ENCODE results near the gene H3-3A.

The H3-3A gene

DNA sequence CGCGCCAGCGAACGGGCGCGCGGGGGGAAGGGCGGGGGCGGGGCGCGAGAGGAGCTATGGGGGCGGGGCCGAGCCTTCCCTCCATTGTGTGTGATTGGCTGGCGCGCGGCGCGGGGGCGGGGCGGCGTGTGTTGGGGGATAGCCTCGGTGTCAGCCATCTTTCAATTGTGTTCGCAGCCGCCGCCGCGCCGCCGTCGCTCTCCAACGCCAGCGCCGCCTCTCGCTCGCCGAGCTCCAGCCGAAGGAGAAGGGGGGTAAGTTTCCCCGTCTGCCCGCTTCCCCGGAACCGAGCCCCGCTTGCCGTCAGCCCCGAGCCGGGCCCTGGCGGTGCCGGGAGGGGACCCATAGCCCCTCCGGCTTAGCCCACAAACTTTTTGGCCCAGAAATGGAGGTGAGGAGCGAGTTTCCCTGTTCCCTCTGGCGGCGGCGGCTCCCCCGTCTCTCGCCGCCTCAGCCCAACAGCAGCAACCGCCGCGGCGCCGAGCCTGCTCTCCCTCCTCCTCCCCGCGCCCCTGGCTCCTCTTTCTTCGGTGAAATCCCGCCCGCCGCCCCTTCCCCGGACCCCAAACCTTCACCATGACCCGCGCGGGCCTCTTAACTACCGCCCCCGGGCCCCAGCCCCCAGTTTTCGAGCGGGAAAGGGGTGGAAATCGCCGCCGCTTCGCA lies at the start of gene H3-3A:
H3-3A (plus strand) TSS at position 159 of the 666 bp plus-strand sequence. CDS start 1,636 bp downstream, outside the sequence.
- Mint-ChIP-seq H3K4me3 (peak within 1 kb of the TSS; percentile 100), H3K9me3 (no peaks in the 10 kb centered on the region), H3K27ac (peak within 1 kb of the TSS; percentile 99), H3K4me1 (peaks cover 35% of the 10 kb centered on the region), H3K27me3 (no peaks in the 10 kb centered on the region), H3K36me3 (peaks cover 29% of the 10 kb centered on the region)
- peak; percentile 75 for ATAC-seq (ENCODE audit: low read depth)
- peak; percentile 94 to 98 for DNase-seq (ENCODE audit: low spot score in 2 of 2)

DNA sequence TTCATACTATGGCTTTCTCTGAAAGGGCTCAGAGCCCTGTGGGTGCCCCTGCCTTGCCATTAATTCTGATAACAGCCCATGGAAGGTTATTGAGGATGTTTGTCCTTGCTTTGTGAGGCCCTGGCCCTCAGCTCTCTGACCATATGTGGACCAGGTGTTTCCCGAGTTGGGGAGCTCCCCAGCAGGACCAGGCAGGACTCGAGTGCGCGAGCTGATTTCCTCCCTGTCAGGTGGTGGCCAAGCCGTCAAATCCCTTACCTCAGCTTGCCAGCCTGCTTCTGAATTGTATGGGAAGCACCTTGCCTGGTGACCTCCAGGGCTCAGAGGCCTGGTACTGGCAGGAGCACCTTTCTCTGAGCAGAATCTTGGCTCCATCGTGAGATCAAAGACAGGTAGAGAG lies 45.4 kb upstream of the H3-3A start:
- H3K27me3 Mint-ChIP-seq, result peaks cover 2% of the 10 kb centered on the region
- ATAC-seq (ENCODE audit: low read depth) (no peak), DNase-seq (ENCODE audit: low spot score in 2 of 2) (no peak)
- no peak overlapping the region for H3K4me3 Mint-ChIP-seq
- H3K27ac Mint-ChIP-seq, result no peak overlapping the region
- H3K4me1 Mint-ChIP-seq, result peaks cover 3% of the 10 kb centered on the region
- no peaks in the 10 kb centered on the region for H3K36me3 Mint-ChIP-seq
- H3K9me3 Mint-ChIP-seq, result no peaks in the 10 kb centered on the region

DNA sequence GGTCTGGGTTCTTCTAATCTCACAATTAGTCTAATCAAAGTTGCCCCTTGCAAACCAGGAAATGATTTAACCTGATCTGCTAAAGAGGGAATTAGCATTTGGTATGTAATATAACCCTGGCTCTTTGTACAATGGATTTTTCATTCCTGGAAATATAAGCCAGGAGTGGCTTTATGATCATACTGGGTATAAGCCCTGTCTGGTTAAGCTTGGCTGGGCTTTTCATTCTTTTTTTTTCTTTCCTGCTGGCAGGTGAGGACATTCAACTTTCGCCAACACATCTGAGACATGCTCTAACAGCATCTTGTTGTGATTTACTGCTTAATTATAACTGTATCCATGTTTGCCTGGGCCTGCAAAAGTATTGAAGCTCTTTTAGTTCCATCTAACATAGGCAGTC lies 42.9 kb upstream of the H3-3A start:
- no peak for ATAC-seq (ENCODE audit: low read depth)
- peaks cover 3% of the 10 kb centered on the region for H3K4me1 Mint-ChIP-seq
- H3K36me3 Mint-ChIP-seq, result no peaks in the 10 kb centered on the region

DNA sequence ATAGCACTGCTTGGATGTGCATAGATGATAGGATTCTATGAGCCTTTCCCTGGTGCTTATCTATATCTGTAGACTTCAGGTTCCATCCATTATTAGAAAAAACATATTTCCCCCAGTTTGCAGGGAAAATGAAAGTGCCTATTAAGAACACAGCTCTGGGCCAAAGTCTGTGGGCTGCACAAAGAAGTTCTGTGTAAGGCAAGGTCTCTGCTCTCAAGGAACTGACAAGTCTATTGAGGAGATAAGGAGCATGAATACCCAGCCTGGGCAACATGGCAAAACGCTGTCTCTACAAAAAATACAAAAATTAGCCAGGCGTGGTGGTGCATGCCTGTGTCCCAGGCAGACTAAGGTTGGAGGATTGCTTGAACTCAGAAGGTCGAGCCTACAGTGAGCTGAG lies 41.1 kb upstream of the H3-3A start:
- Mint-ChIP-seq H3K4me3 (no peak overlapping the region), H3K27me3 (no peaks in the 10 kb centered on the region), H3K9me3 (no peaks in the 10 kb centered on the region), H3K27ac (no peak overlapping the region), H3K4me1 (no peaks in the 10 kb centered on the region), H3K36me3 (no peaks in the 10 kb centered on the region)
- DNase-seq (ENCODE audit: low spot score in 2 of 2), result no peak
- ATAC-seq (ENCODE audit: low read depth), result no peak

More for the DNA sequence above, 42.9 kb upstream of the H3-3A start:
- no peak overlapping the region for H3K4me3 Mint-ChIP-seq
- no peak overlapping the region for H3K27ac Mint-ChIP-seq
- DNase-seq (ENCODE audit: low spot score in 2 of 2), result no peak
- H3K27me3 Mint-ChIP-seq, result no peaks in the 10 kb centered on the region
- no peaks in the 10 kb centered on the region for H3K9me3 Mint-ChIP-seq

DNA sequence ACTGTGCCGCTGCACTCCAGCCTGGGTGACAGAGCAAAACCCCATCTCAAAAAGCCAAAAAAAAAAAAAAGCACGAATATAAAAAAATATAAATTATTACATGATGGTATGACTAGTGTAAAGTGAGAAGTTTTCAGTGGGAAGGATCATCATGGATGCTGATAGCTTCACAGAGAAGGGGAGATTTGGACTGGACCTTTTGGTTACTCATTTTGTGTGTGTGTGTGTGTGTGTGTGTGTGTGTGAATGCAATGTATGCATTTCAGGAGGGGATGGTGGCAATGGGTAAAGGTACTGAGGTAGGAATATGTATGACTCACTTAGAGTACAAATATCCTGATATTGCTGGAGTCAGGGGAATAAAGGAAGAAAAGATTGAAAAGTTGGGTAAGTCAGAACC lies 40.7 kb upstream of the H3-3A start:
- no peaks in the 10 kb centered on the region for H3K36me3 Mint-ChIP-seq
- H3K9me3 Mint-ChIP-seq, result no peaks in the 10 kb centered on the region
- no peak overlapping the region for H3K27ac Mint-ChIP-seq
- no peak for ATAC-seq (ENCODE audit: low read depth)
- no peaks in the 10 kb centered on the region for H3K4me1 Mint-ChIP-seq
- no peak overlapping the region for H3K4me3 Mint-ChIP-seq
- H3K27me3 Mint-ChIP-seq, result no peaks in the 10 kb centered on the region
- no peak for DNase-seq (ENCODE audit: low spot score in 2 of 2)

DNA sequence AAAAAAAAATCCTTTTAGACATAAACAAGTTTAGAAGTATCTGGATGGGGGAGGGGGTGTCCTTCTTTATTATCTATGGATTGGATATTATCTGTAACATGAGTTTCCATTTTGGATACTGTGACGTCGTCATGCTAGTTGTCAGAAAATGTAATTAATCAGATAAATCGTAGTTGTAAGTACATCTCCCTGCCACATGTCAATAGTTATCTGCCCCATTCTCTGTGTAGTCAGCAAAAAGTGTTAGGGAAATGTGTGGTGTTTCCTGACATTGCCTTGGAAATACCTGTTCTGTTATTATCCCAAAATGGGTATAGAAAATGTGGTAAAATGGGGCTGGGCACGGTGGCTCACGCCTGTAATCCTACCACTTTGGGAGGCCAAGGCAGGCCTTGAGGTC lies 38.8 kb upstream of the H3-3A start:
- no peaks in the 10 kb centered on the region for H3K9me3 Mint-ChIP-seq
- no peaks in the 10 kb centered on the region for H3K27me3 Mint-ChIP-seq
- DNase-seq (ENCODE audit: low spot score in 2 of 2), result no peak
- no peak overlapping the region for H3K4me3 Mint-ChIP-seq
- H3K27ac Mint-ChIP-seq, result no peak overlapping the region
- no peaks in the 10 kb centered on the region for H3K36me3 Mint-ChIP-seq
- H3K4me1 Mint-ChIP-seq, result no peaks in the 10 kb centered on the region
- no peak for ATAC-seq (ENCODE audit: low read depth)

DNA sequence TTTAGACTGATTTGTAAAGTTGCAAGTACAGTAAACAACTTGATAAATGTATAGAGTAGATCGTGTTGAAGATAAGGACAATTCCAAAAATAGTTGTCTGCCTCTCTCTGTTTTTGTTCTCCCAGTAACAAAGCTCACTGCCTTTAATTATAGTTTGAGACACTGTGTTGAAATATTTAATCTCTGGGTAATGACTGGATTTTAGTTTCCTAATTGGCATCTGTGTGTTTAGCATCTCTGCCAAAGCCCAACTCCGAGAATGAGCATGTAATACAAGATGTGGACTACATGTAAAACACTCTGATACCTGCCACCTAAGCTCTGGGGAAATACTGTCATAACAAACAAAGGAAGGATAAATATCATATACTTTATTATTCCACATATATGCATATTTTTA lies 35.7 kb upstream of the H3-3A start:
- H3K27me3 Mint-ChIP-seq, result no peaks in the 10 kb centered on the region
- H3K27ac Mint-ChIP-seq, result peak overlapping the region; percentile 18
- DNase-seq (ENCODE audit: low spot score in 2 of 2) (no peak), ATAC-seq (ENCODE audit: low read depth) (no peak)
- no peaks in the 10 kb centered on the region for H3K9me3 Mint-ChIP-seq
- no peak overlapping the region for H3K4me3 Mint-ChIP-seq
- H3K36me3 Mint-ChIP-seq, result no peaks in the 10 kb centered on the region
- H3K4me1 Mint-ChIP-seq, result peaks cover 12% of the 10 kb centered on the region

DNA sequence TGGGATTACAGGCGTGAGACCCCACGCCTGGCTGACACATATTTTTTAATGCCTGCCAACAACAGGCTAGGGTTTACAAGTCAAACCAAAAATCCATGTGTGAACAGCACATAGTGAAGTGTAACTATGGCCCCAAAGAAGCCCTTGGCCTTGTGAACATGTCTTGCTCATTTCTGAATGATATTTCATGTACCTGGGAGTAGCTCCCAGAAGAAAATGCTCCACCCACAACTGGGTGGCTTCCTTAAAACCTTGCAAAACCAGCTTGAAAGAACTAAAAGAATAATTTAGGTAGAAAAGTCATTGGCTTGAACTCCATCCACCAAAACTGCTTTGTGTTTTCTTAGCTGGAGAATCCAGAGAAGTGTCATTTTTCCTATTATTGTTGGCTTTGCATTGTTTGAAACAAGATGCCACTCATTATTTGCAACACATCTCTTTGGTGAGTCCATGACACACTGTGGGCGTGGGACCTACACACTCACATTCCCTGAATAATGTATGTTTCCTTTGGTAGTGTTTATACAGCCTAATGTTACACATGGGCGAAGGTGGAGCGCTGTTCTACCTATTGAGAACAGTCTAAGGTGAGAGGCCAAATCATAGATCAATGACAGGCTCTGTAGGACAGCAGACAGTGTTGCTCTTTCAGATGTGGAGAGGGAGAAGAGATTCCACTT lies 34.8 kb upstream of the H3-3A start:
- ATAC-seq (ENCODE audit: low read depth), result no peak
- H3K4me3 Mint-ChIP-seq, result no peak overlapping the region
- H3K36me3 Mint-ChIP-seq, result no peaks in the 10 kb centered on the region
- no peaks in the 10 kb centered on the region for H3K9me3 Mint-ChIP-seq
- peak overlapping the region; percentile 96 for H3K27ac Mint-ChIP-seq
- no peak for DNase-seq (ENCODE audit: low spot score in 2 of 2)
- H3K27me3 Mint-ChIP-seq, result no peaks in the 10 kb centered on the region
- peaks cover 12% of the 10 kb centered on the region for H3K4me1 Mint-ChIP-seq

DNA sequence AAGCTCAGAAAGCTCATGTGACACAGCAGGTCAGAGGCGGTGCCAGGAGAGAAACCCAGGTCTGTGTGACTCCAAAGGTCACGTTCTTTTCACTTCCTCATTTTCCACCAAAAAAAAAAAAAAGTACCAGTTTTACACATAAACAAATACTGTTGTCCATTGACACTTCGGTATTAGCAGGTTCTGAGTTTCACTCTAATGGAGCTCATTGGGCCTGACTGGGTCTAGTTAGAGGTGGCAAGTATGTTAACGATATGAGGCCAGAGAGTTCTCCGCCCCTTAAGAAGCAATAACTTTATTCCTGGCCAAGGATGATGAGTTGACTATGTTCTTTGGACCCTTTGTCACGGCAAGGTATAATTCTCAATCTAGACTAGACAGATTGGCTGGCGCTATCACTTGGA lies 33.4 kb upstream of the H3-3A start:
- no peaks in the 10 kb centered on the region for H3K9me3 Mint-ChIP-seq
- ATAC-seq (ENCODE audit: low read depth), result peak; percentile 96
- H3K36me3 Mint-ChIP-seq, result no peaks in the 10 kb centered on the region
- peak overlapping the region; percentile 96 for H3K27ac Mint-ChIP-seq
- H3K27me3 Mint-ChIP-seq, result no peaks in the 10 kb centered on the region
- peak overlapping the region; percentile 49 for H3K4me3 Mint-ChIP-seq
- DNase-seq (ENCODE audit: low spot score in 2 of 2), result peak; percentile 29 to 61
- H3K4me1 Mint-ChIP-seq, result peaks cover 17% of the 10 kb centered on the region

DNA sequence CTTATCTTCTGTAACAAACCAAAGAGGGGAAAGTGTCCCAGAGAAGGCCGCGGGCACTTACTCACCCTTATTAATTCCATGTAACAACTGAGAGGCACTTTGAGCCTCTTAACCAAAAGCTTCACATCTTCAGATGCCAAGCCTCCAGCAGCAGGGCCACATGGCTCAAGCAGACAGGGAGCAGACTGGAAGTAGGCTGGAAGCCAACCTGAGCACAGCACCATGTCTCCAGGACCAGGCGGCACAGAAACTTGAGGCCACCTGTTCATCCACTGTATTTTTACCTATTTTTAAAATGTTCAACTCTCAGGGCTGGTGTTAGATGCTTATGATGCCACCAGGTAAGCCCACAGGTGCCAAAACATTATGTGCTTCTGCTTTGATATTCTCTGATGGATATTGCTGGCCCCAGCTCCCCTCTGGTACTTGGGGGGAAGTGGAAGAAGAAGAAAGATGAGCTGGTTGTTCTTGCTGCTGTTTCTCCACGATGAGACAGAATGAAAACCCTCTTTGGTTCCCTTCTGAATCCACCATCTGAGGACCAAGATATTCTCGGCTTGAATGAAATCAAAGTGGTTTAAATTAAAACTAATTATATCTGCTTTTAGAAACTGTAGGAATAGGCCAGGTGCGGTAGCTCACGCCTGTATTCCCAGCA lies 32.8 kb upstream of the H3-3A start:
- Mint-ChIP-seq H3K4me1 (peaks cover 17% of the 10 kb centered on the region), H3K27me3 (no peaks in the 10 kb centered on the region), H3K27ac (peak overlapping the region; percentile 96), H3K9me3 (no peaks in the 10 kb centered on the region), H3K36me3 (no peaks in the 10 kb centered on the region), H3K4me3 (no peak overlapping the region)
- no peak for ATAC-seq (ENCODE audit: low read depth)
- no peak for DNase-seq (ENCODE audit: low spot score in 2 of 2)

DNA sequence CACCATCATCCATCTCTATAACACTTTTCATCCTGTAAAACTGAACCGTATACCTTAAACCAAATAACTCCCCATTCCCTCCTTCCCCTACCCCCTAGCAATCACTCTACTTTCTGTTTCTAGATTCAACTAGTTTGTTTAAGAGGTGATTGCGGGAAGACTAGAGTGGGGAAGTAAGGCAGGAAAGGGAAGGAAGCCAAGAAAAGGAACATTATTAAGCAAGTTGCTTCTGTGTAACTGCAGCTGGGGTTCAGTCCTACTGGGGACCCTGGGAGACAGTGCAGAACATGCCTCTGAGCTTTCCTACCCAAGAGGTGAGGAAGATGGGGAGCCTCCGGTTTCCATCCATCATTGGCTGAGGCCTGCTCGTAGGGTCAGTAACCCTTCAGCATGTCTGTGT lies 28.9 kb upstream of the H3-3A start:
- H3K36me3 Mint-ChIP-seq, result no peaks in the 10 kb centered on the region
- no peak overlapping the region for H3K4me3 Mint-ChIP-seq
- H3K9me3 Mint-ChIP-seq, result no peaks in the 10 kb centered on the region
- peaks cover 17% of the 10 kb centered on the region for H3K4me1 Mint-ChIP-seq
- ATAC-seq (ENCODE audit: low read depth) (no peak), DNase-seq (ENCODE audit: low spot score in 2 of 2) (no peak)
- no peak overlapping the region for H3K27ac Mint-ChIP-seq
- H3K27me3 Mint-ChIP-seq, result no peaks in the 10 kb centered on the region

DNA sequence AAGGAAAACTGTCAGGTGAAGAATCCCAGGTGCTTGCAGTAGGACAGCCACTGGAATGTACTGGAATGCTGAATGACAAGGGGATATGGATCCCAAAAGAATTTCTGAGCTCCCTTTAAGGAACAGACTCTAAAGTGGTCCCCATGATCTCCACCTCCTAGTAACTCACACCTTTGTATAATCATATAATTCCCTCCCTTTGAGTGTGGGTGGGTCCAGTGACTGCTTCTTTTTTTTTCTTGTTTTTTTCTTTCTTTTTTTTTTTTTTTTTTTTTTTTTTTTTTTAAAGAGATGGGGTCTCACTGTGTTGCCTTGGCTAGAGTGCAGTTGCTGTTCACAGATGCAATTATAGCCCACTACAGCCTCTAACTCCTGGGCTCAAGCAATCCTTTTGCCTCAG lies 28.5 kb upstream of the H3-3A start:
- H3K36me3 Mint-ChIP-seq, result no peaks in the 10 kb centered on the region
- no peak overlapping the region for H3K27ac Mint-ChIP-seq
- H3K9me3 Mint-ChIP-seq, result no peaks in the 10 kb centered on the region

DNA sequence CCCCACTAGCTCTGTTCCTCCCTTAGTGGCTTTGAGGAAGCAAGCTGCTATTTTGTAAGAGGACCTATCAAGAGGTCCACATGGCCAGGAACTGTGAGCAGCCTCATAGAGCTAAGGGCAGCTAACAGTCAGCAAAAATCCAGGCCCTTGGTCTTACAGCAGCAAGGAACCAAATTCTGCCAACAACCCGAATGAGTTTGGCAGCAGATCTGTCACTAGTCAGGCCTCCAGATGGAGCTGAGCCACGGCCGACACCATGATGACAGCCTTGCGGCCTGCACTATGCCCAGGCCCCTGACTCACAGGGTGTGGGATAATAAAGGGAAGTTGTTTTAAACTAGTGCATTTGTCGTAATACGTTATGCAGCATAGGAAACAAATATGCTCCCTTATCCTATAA lies 28.0 kb upstream of the H3-3A start:
- H3K27ac Mint-ChIP-seq, result no peak overlapping the region
- peaks cover 12% of the 10 kb centered on the region for H3K4me1 Mint-ChIP-seq
- H3K4me3 Mint-ChIP-seq, result no peak overlapping the region
- H3K27me3 Mint-ChIP-seq, result no peaks in the 10 kb centered on the region
- no peaks in the 10 kb centered on the region for H3K36me3 Mint-ChIP-seq
- no peak for ATAC-seq (ENCODE audit: low read depth)
- DNase-seq (ENCODE audit: low spot score in 2 of 2), result no peak
- H3K9me3 Mint-ChIP-seq, result no peaks in the 10 kb centered on the region

More for the DNA sequence above, 28.5 kb upstream of the H3-3A start:
- no peaks in the 10 kb centered on the region for H3K27me3 Mint-ChIP-seq
- no peak overlapping the region for H3K4me3 Mint-ChIP-seq
- DNase-seq (ENCODE audit: low spot score in 2 of 2) (no peak), ATAC-seq (ENCODE audit: low read depth) (no peak)
- H3K4me1 Mint-ChIP-seq, result peaks cover 15% of the 10 kb centered on the region

DNA sequence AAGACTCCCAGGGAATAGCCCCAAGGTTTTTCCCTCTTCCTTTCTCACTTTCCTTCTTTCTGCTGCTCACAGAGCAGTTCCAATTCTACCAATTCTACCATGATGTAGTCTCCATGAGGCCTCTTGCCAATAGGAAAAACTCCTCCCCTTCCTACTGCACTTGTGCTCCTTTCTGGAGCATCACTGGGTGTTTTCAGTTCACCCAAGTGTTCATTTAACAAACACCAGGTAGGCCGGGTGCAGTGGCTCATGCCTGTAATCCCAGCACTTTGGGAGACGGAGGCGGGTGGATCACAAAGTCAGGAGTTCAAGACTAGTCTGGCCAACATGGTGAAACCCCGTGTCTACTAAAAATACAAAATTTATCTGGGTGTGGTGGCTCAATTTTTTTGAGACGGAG lies 26.6 kb upstream of the H3-3A start:
- no peak for ATAC-seq (ENCODE audit: low read depth)

More for the DNA sequence above, 26.6 kb upstream of the H3-3A start:
- Mint-ChIP-seq H3K27me3 (no peaks in the 10 kb centered on the region), H3K36me3 (no peaks in the 10 kb centered on the region), H3K4me3 (no peak overlapping the region), H3K9me3 (no peaks in the 10 kb centered on the region), H3K27ac (peak overlapping the region; percentile 54), H3K4me1 (peaks cover 5% of the 10 kb centered on the region)
- DNase-seq (ENCODE audit: low spot score in 2 of 2), result no peak
